Left ventricle myocardium inferior (tissue), 1 donor: ENCODE results near the gene BBLN. TPM values are rescaled to one million over a fixed set of nuclear protein-coding genes. Genes with fewer than 3 reads are reported as not detected.

Source experiments
- DNase-seq: peaks from one replicate; pipeline ENCODE4 v3.0.0-alpha.2; 2020
- H3K27ac ChIP-seq: fragments of 200-600 bp; replicated peaks from 2 replicates; pipeline ENCODE4 v1.8.0; 2021
- H3K27me3 ChIP-seq: fragments of 200-600 bp; 2 replicates; pipeline ENCODE4 v1.8.0; 2021; ENCODE audit warnings: low read depth
- H3K36me3 ChIP-seq: fragments of 200-600 bp; 2 replicates; pipeline ENCODE4 v1.8.0; 2021
- H3K4me1 ChIP-seq: fragments of 200-600 bp; 2 replicates; pipeline ENCODE4 v1.8.0; 2021
- H3K4me3 ChIP-seq: fragments of 200-600 bp; 2 replicates; pipeline ENCODE4 v1.8.0; 2021; ENCODE audit warnings: mild to moderate bottlenecking, moderate library complexity
- H3K9me3 ChIP-seq: fragments of 200-600 bp; replicated peaks from 2 replicates; pipeline ENCODE4 v1.8.0; 2021
- CTCF ChIP-seq: fragments of 200-600 bp; IDR thresholded peaks from 2 replicates; pipeline ENCODE4 v1.8.0; 2021; ENCODE audit warnings: antibody characterized with exemption, mild to moderate bottlenecking, borderline replicate concordance
- intact Hi-C: fragments of 100-400 bp; cut with micrococcal nuclease; formaldehyde crosslinking; loops from one replicate; pipeline ENCODE4 v1.11.0; 2022
- total RNA-seq: library from RNA; stranded (reverse); fragmentation: NEBNext Ultra II Directional; extraction: Animal tissue kit (Norgen Biotek cat#: 25700); gene quantifications from one replicate; pipeline ENCODE4 v1.2.1, GENCODE V29; 2021
- donor health status: DM: no; HTN: yes; CAD: no; lungs with severe emphysema.

BBLN gene
- total RNA-seq, 1 donor from 2014 or later: 52.5 TPM

GRCh38 chr9:128205296-128205944, 45.4 kb downstream of the BBLN start:
- Histone ChIP-seq H3K27ac (no peak overlapping the region), H3K27me3 (peaks cover 25% of the 10 kb centered on the region), H3K36me3 (no peaks in the 10 kb centered on the region), H3K4me1 (peaks cover 11% of the 10 kb centered on the region), H3K4me3 (no peak overlapping the region), H3K9me3 (no peaks in the 10 kb centered on the region)
- DNase-seq: no peak
- intact Hi-C loops: no loop called here
- no peak for TF ChIP-seq CTCF

GRCh38 chr9:128206484-128206883, 46.4 kb downstream of the BBLN start:
- intact Hi-C loops: no loop called here
- Histone ChIP-seq H3K9me3 (no peaks in the 10 kb centered on the region), H3K27me3 (peaks cover 25% of the 10 kb centered on the region), H3K27ac (no peak overlapping the region), H3K4me1 (peaks cover 11% of the 10 kb centered on the region), H3K4me3 (no peak overlapping the region), H3K36me3 (no peaks in the 10 kb centered on the region)
- no peak for DNase-seq
- no peak for TF ChIP-seq CTCF

- Histone ChIP-seq H3K9me3 (no peaks in the 10 kb centered on the region), H3K27me3 (peaks cover 31% of the 10 kb centered on the region), H3K4me3 (no peak overlapping the region), H3K27ac (no peak overlapping the region), H3K36me3 (no peaks in the 10 kb centered on the region), H3K4me1 (peaks cover 11% of the 10 kb centered on the region)
- TF ChIP-seq CTCF: no peak
- no peak for DNase-seq
- intact Hi-C loops: no loop called here
Observed at GRCh38 chr9:128206916-128207910, 47.1 kb downstream of the BBLN start.

GRCh38 chr9:128208386-128208785, 48.3 kb downstream of the BBLN start:
- Histone ChIP-seq H3K4me3 (no peak overlapping the region), H3K27ac (no peak overlapping the region), H3K9me3 (no peaks in the 10 kb centered on the region), H3K27me3 (peaks cover 30% of the 10 kb centered on the region), H3K4me1 (peaks cover 9% of the 10 kb centered on the region), H3K36me3 (no peaks in the 10 kb centered on the region)
- DNase-seq: no peak
- no peak for TF ChIP-seq CTCF
- intact Hi-C loops: no loop called here

- H3K27ac ChIP-seq: no peak overlapping the region
- peaks cover 2% of the 10 kb centered on the region for H3K4me1 ChIP-seq
- no peaks in the 10 kb centered on the region for H3K9me3 ChIP-seq
- H3K27me3 ChIP-seq: peaks cover 23% of the 10 kb centered on the region
- DNase-seq: no peak
- intact Hi-C loops: no loop called here
- H3K4me3 ChIP-seq: no peak overlapping the region
- no peak for TF ChIP-seq CTCF
- no peaks in the 10 kb centered on the region for H3K36me3 ChIP-seq
Observed at GRCh38 chr9:128208946-128209669, 49.0 kb downstream of the BBLN start.
